DMS153 treated with DMSO at 0.1 percent for 48 hours (cell line): ENCODE measurements around the gene GPR4.
"Not testable (repeated sequence)": the region's sequence is repeated elsewhere in the genome, so short reads cannot be mapped to it uniquely, and the experiment has no call there.

Experiments
- DNase-seq: peaks from one replicate; lab custom pipeline; 2025; ENCODE audit not compliant: unreplicated experiment; lab: John Stamatoyannopoulos, UW

The GPR4 gene

GRCh38 chr19:45601524-45602374, at the start of gene GPR4:
Gene GPR4 (minus strand): TSS chr19:45602212. CDS start chr19:45591866, 10,346 bp downstream.
- DNase-seq = no peak

GRCh38 chr19:45650722-45651121, 48.7 kb upstream of the GPR4 start:
- no peak for DNase-seq

GRCh38 chr19:45646345-45646698, 44.3 kb upstream of the GPR4 start:
- DNase-seq = no peak

- DNase-seq = peak; percentile 71
These were observed 43.8 kb upstream of the GPR4 start for GRCh38 chr19:45645631-45646344.

- DNase-seq = no peak
These were observed 43.1 kb upstream of the GPR4 start for GRCh38 chr19:45645068-45645630.

GRCh38 chr19:45643927-45644771, 42.1 kb upstream of the GPR4 start:
- DNase-seq = no peak

- peak; percentile 59 for DNase-seq
These were observed 41.3 kb upstream of the GPR4 start for GRCh38 chr19:45643024-45643926.

GRCh38 chr19:45641274-45642105, 39.5 kb upstream of the GPR4 start:
- peak; percentile 88 for DNase-seq

- no peak for DNase-seq
These were observed 38.8 kb upstream of the GPR4 start for GRCh38 chr19:45640849-45641273.

GRCh38 chr19:45638930-45639729, 37.1 kb upstream of the GPR4 start, which contains the start of gene EML2:
Gene EML2 (minus strand): TSS chr19:45639397. CDS start chr19:45639376, 21 bp downstream.
- no peak for DNase-seq

- no peak for DNase-seq
These were observed 36.1 kb upstream of the GPR4 start for GRCh38 chr19:45637890-45638667.

- no peak for DNase-seq
These were observed 34.9 kb upstream of the GPR4 start for GRCh38 chr19:45636902-45637301.

- DNase-seq = no peak
These were observed 34.3 kb upstream of the GPR4 start for GRCh38 chr19:45636275-45636674.

- peak; percentile 30 for DNase-seq
These were observed 30.6 kb upstream of the GPR4 start for GRCh38 chr19:45632468-45633196.

GRCh38 chr19:45630463-45630862, 28.5 kb upstream of the GPR4 start:
- no peak for DNase-seq

- no peak for DNase-seq
These were observed 27.7 kb upstream of the GPR4 start for GRCh38 chr19:45629704-45630103.

GRCh38 chr19:45628219-45628618, 26.2 kb upstream of the GPR4 start:
- DNase-seq = not testable (repeated sequence)
